HG03103 (cell line): ENCODE data around the gene LST1.
"Not testable (repeated sequence)": the region's sequence is repeated elsewhere in the genome, so short reads cannot be mapped to it uniquely, and the experiment has no call there.

Experiments used
- ATAC-seq: cut with Tn5 transposase; IDR thresholded peaks from one replicate; pipeline ENCODE4 v1.9.1; 2021; ENCODE audit warnings: low read depth; ENCODE audit not compliant: unreplicated experiment

The LST1 gene

DNA sequence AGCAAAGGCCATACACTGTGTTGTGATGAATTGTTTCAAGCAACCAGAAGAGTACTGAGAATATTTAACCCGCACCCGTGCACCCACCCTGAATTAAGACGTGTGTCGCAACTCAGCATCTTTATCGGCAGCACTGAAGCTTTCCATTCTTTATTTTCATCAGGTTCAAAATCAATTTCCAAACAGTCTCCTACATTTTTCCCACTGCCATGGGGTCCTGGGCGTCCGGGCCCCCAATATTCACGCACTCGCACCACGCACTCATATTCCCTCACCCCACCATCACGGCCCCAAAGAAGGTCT lies 5.7 kb upstream of the LST1 start:
- no peak for ATAC-seq

DNA sequence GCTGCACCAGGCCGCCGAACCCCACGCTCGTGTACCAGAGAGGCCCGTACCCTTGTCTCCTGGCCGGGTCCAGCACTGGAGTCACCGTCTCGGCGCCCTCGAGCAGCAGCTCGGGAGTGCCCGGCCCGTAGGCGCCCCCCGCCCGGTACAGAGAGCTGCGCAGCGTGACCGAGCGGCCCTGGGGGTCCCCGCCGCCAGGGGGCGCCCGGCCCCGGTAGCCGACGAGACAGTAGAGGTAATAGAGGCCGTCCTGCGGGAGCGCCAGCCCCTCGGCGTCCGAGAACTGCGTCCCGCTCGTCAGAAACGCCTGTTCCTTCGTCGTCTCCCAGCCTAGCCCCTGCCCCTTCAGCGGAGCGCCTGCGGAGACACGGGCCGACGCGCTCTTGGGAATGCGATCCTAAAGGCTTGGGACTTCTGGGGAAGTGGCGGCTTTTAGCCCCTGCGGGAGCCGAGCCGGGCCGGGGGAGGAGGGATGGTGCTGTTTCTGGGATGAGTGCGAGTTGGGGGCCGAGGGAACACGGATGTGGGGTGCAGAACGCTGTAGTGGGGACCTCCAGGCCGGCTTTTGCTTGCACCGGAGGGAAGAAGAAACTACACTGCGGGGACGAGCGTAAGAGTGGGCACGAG lies 5.2 kb upstream of the LST1 start:
- peak; percentile 48 for ATAC-seq

DNA sequence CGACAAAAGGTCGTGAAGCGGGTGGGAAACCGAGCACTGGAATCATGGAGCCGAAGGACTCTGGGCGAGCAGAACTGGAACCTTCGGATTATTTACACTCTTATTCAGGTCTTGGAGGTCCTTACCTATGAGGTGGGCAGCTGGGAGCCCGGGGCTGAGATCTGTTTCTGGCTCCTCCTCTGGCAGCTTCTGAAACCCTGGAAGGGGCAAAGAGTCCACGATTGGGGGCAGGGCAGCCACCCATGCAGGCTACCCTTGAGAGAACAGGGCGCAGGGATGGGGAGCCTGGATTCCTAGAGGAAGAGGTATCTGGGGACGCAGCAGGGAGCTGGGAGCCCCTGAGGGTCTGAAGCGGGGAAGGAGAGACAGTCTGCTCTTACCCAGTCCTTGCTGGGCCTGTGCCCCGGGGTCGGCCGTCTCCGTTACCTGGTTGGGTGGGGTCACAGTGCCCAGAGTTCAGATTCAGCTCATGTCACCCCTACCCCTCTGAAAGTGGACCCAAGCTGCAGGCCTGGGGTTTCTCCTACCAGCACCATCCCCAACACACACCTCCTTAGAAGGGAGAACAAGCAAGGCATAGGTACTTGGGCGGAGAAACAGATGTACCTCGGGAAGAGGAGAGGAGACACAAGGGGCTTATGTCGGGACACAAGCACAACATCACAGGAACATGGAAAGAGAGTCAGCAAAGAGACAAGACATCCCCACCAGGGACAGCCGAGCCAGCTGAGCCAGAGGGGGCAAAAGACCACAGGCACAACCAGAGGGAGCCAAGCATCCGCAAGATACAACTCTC lies 4.4 kb upstream of the LST1 start:
- no peak for ATAC-seq

DNA sequence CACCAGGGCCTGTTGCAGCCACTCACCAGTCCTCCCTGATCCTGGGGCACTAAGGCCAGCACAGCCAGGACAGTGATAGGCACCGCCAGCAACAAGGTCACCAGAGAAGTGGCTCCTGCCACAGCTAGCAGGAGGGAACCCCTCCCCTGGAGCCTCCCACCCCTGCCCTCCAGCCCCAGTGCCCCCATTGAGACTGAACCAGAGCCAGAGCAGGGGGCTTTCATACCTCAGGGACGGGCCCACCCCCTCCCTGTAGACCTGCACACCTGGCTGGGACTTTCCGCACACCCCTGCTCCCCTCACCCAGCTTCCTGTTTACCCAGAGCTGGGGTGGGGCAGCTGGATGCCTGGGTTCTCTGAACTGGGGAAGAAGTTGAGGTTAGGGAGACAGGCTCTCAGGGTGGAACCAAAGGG lies 3.8 kb upstream of the LST1 start, which contains the start of gene LTB:
LTB (minus strand) TSS at position 195 of the 414 bp plus-strand sequence; CDS start at position 188, 7 bp downstream.
- no peak for ATAC-seq

DNA sequence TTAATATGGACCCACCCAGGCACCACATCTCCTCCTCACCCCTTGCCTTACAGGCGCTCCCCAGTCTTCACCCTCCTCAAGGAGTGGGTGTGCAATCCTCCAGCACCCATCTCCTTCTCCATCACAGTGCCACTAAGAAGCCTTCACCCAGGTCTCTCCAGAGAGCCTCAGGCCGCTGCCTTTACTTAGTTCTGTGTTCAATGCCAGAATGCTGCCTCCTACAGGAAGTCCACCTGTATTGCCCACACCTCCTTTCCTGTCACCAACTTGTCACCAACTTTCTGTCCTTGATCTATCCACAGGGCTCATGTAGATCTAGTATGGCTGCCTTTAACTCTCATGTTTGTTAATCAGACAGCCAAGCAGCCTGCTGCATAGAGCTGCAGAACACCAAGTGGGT lies 586 bp upstream of the LST1 start:
- no peak for ATAC-seq

DNA sequence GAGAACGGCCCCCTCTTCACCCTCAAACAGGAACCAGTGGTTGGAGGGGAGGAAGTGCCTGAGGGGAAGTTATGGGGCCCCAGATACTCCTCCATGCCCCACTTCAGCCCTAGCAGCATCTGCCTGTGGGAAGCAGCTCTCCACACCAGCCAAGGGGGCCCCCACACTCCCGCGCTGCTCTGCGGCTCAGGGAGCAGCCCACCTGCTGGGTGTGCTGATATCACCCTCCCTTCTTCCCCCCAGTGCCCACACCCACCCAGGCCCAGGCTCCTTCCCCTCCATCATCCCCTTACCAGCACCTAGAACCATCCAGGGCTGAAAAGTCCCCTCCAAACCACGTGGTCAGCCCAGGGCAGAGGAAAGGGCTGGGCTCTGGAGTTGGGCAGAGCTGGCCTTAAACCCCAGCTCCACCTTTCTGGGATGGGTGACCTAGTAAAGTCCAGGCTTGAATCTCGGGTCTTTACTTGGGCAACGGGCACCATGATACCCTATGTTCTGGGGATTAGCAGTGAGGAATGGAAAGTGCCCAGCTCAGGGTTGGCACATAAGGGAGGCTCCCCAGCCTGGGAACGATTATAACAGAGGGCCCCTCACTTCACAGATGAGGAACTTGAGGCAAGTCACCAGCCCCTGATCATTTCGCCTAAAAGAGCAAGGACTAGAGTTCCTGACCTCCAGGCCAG lies 663 bp downstream of the LST1 start:
- no peak for ATAC-seq

DNA sequence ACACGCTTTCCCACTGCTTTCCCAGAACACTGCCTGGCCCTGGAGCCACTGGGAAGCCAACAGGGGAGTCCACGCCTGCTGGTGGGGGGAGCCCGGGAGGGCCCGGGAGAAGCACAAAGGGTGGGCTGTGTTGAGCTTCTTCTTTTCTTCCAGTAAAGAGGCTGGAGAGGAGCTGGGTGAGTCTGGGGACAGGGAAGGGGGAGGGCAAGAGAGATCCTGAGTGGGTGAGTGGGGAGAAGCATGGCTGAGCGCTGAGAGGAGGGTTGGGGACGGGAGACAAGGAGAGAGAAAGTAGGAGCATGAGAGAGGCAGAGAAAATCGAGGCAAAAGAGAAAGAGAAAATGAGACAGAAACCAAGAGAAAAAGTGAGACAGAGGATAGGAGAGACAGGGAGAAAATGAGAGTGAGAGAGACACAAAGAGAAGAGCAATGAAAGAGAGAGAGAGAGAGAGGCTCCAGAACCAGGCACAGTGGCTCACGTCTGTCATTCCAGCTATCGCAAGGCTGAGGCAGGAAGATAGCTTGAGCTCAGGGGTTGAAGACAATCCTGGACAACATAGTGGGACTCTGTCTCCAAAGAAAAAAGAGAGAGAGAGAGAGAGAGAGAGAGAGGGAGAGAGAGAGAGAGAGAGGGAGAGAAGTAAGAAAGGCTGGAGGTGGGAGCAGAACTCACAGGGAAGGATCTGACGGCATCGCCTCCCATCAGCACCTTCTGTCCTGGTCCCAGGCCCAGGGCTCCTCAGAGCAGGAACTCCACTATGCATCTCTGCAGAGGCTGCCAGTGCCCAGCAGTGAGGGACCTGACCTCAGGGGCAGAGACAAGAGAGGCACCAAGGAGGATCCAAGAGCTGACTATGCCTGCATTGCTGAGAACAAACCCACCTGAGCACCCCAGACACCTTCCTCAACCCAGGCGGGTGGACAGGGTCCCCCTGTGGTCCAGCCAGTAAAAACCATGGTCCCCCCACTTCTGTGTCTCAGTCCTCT lies 2.0 kb downstream of the LST1 start:
- ATAC-seq = no peak

DNA sequence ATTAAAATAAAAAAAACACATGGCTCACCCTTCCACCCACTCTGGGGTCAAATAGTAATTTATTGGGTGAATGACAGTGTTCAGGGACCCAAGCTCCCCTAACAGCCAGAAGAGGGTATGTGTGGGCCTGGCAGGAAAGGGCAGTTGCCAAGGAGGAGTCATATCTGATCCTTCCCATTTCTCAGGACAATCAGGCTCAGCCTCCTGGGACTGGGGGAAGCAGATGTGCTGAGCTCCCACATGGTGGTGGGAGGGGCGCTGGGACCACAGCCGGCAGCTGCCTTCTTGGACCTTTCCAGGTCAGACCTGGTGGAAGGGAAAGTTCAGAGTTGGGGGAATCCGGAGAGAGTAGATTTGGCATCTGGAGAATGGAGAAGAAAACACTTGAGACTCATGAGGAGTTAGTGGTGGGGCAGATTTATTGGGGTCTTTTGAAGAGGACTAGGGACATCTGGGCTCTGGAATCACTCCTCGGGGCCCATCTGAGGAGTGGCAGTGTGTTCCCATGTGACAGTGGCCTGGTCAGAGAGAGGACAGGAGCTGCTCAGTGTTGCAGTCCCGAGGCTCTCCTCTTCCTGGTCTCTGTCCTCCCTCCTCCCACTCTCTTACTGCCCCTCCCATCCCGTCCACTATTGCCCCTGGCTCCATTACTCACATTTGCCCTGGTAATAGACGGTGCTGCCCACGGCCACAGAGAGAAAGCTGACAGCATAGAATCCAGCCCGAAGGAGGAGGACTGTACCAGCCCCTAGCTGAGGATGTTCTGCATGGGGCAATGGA lies 3.0 kb downstream of the LST1 start:
- no peak for ATAC-seq

DNA sequence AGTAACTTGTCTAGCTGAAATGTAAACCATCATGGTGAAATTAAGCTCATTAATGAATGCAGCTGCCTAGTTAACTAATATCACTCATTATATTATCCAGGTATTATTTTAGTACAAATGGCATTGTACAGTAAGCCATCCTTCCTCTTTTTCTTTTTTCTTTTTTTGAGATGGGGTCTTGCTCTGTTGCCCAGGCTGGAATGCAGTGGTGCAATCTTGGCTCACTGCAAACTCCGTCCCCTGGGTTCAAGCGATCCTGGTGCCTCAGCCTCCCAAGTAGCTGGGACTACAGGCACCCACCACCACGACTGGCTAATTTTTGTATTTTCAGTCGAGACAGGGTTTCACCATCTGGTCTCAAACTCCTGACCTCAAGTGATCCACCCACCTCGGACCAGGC lies 4.6 kb downstream of the LST1 start:
- not testable (repeated sequence) for ATAC-seq

DNA sequence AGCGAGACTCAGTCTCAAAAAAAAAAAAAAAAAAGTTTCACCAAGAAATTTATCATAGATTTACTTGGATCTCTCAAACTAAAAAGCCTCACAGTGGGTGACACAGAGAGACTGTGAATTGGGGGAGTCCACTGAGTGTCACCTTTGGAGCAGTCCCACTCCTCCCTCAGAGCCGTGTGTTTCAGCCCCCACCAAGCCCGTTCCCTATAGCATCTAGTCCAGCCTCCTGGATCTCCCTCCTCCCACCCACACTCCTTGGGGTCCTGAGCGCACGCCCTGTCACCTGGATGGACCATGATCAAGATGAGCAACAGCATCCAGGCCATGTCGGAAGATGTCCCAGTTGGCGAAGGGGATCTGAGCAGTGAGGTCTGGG lies 6.3 kb downstream of the LST1 start:
- no peak for ATAC-seq

DNA sequence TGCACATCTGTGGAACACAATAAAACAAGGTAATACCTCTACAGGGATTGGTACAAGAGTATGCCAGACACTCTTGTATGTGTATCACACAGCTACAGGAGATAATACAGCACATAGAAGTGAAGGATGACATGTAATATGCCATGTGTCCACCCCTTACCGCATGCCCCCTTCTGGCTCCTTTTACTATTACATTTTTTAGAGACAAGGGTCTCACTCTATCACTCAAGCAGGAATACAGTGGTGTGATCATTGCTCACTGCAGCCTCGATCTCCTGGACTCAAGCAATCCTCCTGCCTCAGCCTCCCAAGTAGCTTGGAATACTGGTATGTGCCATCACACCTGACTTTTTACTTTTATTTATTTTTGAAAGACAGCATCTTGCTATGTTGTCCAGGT lies 10.9 kb downstream of the LST1 start:
- ATAC-seq = no peak

DNA sequence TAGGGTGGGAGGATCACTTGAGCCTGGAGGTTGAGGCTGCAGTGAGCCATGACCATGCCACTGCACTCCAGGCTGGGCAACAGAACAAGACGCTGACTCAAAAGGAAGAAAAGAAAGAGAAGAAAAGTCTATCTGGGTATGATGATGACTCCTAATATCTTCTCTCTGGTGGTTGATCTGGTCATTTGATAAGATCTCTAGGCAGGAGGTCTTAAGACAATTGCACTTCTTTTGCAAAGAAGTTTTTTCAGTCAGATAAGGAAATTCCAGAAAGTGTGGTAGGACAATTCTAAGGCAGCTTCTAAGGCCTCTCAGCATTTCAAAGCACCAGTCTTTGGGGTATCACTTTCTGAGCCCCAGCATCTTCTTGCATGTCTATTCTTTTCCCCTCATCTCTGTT lies 21.2 kb downstream of the LST1 start:
- no peak for ATAC-seq

DNA sequence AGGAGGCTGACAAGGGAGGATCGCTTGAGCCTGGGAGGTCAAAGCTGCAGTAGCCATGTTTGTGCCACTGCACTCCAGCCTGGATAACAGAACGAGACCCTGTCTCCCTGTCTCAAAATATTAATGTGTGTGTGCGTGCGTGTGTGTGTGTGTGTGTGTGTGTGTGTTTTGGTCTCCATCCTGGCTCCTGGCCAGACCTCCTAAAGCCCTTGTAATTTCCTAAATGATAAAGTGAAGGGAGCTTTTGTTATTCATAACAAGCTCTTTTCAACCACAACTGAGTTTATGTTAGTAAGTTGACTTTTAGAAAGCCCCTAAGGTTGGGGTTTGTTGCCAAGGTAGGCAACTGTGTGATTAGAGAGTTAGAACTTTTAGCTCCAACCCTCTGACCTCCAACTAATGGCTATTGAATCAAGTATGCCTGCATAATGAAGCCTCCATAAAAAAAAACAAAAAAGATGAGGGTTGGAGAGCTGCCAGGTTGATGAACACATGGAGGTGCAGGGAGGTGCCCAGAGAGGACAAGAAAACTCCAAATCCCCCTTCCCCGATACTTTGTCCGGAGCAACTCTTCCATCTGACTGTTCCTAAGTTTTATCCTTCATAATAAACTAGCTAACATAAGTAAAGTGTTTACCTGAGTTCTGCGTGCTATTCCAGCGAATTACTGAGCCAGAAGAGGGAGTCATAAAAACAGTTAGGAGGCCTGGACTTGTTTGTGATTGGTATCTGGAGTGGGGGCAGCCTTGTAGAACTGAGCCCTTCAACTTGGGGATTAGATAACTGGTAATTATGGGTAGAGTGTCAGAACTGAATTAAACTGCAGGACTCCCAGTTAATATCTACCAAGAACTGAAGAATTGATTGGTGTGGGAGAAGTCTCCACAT lies 23.7 kb downstream of the LST1 start:
- no peak for ATAC-seq

DNA sequence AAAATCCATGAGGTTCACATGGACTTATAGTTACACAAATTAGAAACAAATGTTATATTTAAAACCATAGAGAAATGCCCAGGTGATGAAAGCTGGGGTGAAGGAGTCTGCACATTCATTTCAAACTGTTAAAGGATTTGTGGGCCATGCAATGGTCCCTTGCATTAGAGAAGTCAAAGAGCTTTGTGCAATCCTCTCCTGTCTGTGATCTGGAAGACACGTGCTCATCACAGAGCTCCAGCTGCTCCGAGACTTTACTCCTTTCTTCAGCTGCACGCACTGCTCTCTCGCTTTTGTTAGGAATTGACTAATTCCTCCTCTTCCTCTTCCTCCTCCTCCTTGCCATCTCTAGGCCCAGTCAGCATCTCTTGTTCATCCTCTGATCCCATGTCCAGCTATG lies 24.9 kb downstream of the LST1 start:
- ATAC-seq = no peak

DNA sequence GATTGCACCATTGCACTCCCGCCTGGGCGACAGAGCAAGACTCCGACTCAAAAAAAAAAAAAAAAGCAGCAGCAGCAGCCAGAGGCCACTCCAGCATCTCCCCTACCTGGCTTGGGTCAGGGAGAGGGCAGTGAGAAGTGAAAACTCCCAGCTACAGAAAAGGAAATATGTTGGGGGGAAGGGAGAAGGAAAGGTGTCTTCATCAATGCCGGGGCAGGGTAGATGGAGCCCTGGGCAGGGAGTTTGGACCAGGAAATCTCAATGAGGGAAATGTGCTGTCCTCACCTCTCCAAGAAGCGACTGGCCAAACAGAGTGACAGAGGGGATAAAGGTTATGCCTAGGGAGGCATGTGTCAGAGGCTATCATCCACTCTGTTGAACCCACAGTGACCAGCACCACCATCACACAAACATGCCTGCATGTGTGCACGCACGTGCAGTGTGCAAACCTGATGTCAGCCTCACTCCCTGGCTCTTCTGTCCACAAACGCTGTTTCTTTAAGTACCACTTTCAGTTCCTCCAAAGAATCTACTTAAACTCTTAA lies 28.1 kb downstream of the LST1 start:
- ATAC-seq = no peak

DNA sequence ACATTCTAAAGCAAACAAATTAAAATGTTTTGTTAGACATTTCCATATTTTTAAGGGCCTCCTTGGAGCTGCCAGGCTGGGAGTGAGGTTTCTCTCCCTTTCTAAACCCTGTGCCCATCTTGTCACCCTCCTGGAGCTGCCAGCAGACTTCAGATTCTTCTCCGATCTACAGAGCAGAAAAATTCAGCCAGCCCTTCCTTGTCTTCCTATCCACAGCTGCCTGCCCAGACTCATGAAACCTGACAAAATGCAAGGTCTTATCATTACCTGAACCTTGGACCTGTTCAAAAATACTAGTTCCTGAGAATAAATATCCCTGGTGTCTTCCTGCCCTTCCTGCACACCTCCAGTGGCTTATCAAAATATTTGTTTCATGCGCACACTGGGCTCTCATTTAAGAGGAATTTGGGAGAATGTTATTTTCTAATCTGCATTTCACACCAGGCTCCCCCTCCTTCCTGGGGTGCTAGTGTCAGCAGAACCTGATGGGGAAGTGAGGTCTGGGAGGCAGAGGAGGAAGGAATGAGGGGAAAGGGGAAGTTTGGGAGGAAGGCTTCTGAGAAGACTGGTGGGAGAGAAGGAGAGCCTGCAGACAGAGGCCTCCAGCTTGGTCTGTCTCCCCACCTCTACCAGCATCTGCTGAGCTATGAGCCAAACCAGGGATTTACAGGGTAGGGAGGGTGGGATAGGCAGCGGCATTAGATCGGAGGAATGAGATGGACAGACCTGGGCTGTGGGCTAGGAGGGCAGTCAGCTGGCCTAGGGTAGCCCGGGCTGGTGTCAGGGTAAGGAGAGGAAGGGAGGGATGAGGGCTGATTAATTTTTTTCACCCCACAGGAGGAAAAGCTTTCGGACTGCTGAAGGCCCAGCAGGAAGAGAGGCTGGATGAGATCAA lies 28.9 kb downstream of the LST1 start, which contains the start of gene AIF1:
AIF1 (plus strand) TSS at position 551 of the 895 bp plus-strand sequence; CDS start at position 647, 96 bp downstream.
- no peak for ATAC-seq

DNA sequence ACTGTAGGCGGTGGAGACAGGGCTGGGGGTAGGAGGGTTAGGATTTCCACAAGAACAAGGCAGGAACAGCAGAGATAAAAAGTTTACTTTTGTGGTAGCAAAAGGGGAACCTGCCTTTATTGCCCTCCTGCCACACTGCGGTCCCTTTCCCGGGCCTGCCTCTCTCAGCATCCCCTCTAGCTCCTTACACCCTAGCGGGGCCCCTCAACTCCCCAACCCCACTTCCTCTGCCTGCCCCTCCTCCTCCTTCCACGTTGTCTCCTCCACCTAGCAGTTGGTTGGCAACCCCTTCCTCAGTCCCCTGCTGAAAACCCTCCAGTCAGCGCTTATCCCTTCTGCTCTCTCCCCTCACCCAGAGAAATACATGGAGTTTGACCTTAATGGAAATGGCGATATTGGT lies 29.7 kb downstream of the LST1 start:
- ATAC-seq = no peak

DNA sequence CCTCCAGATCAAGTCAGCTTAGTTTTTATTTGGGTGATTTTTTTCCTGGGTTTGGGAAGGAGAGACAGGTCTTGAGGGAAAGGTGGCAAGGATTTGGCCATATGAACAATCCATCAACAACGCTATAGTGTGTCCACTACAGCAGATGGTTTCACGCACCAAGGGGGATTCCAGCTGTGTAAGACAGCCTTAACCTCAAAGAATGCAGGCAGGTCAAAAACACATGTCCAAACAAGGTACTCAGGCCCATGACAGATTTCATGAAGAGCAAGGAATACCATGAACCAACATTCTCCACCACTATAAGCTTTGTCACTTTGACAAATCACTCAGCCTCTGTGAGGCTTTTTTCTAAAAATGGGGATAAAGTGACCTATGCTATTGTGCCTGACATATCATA lies 30.9 kb downstream of the LST1 start:
- no peak for ATAC-seq
